ENCODE data around the gene APPL2.
"Not testable (repeated sequence)": the region's sequence is repeated elsewhere in the genome, so short reads cannot be mapped to it uniquely, and the experiment has no call there.

Gene APPL2

DNA sequence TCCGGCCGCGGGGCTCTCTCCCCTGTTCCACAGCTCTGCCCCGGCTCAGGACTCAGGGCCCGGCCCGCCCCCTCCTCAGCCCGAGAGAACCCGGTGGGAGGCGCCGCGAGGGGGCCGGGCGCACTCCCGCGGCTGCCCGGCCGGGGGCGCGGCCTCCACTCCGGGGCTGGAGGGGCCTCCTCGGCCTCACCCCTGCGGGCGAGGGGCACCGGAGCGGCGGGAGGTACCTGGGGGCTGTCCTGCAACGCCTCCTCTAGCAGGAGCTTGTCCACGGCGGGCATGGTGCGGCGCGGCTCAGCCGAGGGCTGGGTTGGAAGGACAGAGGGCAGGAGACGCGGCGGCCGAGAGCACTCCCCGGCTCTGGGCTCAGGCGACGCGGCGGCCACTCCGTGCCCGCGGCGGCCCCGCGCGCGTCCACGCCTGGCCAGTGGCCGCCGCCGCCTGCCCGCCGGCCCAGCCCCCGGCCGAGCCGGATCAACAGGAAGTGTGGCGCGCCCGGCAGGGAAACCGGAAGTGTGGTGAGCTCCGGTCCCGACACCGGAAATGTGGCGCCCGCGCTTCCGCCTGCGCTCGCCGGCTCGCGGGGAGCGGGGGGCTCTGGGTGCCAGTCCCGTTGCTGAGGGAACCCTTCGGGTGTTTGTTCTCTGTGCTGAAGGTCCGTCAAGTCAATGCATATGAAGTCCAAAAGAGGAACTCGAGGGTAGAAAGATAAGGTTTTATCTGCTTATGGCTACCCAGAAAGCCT, at the start of gene APPL2:
APPL2 (minus strand) TSS at position 443 of the 745 bp plus-strand sequence; CDS start at position 281, 162 bp downstream.
- DNase-seq: peak; percentile 76

GRCh38 chr12:105285378-105285777, 49.4 kb upstream of the APPL2 start:
- DNase-seq: no peak

- DNase-seq: no peak
Observed at GRCh38 chr12:105281694-105282049, 45.7 kb upstream of the APPL2 start.

- DNase-seq: no peak
Observed at GRCh38 chr12:105280966-105281693, 45.2 kb upstream of the APPL2 start.

DNA sequence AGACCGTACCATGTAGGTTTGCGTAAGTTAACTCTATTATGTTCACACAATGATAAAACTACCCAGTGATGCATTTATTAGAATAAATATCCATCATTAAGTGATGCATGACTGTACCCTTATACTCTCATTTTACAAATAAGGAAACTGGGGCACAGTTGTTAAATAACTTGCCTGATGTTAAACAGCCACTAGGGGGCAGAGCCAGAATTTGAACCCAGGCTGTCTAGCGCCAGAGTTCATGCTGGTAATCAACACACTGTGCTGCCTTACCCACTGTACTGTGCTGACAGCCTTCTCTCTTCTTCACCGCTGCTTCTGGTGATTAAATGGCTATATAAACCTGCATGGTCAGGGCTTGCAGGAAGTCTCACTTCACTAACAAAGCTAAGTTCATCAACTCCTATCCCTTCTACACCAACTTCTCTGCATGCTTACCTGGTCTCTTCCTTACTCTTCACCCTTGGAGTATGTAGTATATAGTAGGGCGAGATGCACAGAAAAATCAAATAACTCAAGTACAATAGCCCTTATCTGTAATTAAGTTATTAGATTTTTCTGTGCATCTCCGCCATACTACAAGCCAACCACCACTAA, 43.6 kb upstream of the APPL2 start:
- no peak for DNase-seq

DNA sequence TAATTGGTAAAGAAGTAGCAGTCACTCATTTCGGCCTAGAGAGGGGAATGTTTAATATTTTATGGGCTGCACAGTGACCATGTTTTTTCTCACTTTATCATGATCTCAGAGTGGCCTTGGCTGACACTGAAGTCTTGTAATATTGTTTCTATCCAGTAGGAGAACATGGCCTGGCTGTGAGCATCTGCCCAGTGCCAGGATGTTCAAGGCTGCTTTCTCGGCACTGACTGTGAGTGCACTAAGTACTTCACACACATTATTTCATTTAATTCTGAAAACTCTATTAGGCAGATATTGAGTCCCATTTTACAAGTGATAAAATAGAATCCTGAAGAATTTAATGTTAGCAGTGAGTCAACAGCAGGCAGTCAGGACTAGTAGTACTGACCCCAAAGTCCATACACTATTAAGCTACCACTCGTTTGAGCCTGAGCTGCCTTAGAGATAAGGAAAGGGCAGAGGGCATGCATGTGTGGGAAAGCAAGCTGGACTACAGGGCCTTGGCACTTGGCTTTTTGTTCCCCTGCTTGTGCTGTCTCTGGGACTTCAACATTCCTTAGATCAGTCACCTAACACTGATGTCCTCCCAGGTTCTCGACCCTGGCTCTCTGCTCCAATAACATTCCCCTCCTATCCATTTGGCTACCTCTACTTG, 42.2 kb upstream of the APPL2 start:
- DNase-seq: no peak

GRCh38 chr12:105275997-105276733, 40.2 kb upstream of the APPL2 start:
- DNase-seq: peak; percentile 16

DNA sequence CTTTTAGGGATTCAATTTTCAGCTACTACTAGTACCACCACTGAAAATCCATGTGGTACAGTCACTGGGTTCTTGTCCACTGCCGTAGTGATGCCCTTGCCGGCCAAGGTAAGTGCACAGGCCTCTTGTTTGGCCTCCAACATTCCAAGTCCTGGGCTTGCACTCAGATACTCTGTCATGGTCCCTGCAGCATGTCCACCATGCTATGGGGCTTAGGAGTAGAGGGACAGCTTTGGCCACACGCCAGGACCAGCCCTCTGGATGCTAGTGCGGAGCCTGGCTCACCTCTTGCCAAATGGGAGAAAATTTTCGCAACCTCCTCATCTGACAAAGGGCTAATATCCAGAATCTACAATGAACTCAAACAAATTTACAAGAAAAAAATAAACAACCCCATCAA, 38.6 kb upstream of the APPL2 start:
- DNase-seq: no peak

DNA sequence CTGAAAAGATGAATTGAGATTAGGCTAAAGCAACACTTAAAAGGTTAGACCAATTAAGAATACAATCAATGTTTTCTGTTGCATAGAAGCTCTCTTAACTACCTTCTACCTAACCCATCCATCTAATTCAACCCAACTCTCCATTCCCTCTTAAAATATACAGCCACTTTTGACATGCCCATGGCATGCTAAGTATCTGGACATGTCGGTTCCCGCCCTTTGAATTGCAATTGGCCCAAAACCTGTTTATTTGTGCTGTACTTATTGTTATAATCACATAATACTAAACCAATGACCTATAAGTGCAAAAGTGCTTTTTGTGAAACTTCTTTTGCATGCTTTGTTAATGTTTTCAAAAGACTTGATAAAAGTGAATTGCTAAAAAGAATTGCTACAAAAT, 37.6 kb upstream of the APPL2 start:
- peak; percentile 37 for DNase-seq

DNA sequence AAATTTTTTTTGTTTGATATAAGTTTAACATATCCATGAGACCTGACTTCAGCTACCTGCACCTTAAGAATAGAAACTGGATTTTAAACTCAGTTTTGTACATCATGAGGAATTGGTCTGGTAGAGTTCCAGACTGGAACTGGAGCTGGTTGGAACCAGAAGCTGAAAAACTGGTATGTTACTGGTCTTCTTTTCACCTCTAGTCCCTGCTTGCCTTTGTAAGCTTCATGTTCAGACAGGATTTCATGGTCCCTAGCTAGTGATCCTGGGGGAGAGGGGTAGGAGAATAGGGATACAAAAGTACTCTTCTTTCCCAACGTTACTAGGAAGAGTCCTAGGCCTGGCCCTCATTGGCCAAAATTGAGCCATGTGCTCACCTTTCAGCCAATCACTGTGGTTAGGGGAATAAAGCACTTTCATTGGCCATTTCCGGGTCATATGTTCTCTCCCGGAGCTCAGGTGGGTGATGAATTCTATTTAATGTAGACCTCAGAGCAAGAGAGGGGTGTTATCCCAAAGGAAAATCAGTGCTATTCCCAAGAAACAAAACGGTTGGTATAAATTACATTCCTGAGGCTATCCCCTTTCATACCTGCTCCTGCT, 36.9 kb upstream of the APPL2 start:
- DNase-seq: no peak

DNA sequence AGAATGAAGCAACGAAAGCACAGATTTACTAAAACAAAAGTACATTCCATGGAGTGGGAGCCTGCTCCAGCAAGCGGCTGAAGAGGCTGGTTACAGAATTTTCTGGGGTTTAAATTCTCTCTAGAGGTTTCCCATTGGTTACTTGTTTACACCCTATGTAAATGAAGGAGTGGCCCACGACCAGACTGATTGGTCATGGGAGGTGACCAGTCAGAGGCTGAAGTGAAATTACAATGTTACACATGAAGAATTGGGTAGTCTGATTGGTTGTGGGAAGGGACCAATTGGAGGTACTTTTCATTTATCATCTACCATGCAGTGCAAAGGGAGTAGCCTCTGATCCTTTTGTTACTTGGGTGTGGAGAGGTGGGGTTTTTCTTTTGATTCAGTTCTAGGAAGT, 36.2 kb upstream of the APPL2 start:
- DNase-seq: no peak

DNA sequence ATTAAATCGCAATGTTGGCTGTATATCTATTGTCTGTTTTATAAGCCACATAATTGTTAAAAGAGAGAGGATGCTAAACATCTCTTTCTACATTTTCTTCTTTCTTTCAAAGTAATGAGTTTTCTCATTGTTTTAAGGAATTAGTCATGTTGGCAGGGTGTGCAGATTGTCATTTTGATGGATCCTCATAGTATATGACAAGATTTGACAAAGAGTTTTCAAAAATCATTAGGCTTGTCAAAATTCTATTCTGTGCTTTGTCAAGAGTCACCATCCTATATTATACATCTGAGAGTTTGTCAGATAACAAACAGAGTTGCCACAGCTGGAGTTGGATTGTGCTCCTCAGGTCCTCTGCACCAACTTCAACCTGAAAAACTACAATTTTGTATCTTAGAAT, 35.4 kb upstream of the APPL2 start:
- DNase-seq: no peak

DNA sequence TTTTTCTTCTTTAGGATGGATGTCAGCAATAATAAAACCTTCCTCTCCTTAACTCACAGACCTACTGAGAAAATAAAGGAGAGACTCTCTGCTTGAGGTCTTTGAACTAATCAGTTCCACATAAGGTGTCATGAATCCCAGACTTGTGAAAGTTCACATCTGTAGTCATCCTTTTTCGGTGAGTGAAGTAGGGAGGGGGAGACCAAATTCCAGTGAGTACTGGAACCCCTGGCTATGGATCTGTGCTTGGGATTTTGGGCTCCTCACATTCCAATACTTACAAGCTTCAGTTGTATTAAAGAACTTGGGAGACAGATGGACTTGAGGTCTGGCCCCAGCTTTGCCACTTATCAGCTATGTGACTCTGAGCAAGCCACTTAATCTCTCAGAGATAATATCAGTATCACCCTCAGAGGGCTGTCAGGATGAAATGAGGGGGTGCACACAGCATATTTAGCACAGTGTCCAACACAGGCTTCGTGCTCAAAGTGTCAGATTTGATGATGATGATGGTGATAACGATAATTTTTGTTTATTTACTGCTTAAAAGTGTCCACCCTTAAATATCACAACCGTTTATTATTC, 34.8 kb upstream of the APPL2 start:
- no peak for DNase-seq

DNA sequence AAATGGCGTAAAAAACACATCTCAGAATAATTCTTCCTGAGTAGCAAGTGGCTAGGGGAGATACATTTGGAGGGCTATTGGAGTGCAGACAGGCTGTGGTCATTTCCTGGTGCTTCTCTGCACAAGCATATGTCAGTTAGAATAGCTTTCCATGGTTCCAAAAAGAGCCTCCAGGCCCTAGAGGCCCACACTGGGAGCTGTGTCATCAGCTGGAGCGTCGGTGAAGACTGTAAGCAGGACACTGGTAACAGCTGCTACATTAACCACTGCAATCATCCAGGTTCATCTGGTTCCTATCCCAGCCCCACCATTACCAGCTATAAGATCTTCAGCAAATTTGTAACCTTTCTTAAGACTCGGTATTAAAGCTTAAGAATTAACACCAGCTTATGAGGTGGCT, 31.7 kb upstream of the APPL2 start:
- DNase-seq: no peak

- DNase-seq: no peak
Observed at GRCh38 chr12:105264771-105265170, 28.8 kb upstream of the APPL2 start.

DNA sequence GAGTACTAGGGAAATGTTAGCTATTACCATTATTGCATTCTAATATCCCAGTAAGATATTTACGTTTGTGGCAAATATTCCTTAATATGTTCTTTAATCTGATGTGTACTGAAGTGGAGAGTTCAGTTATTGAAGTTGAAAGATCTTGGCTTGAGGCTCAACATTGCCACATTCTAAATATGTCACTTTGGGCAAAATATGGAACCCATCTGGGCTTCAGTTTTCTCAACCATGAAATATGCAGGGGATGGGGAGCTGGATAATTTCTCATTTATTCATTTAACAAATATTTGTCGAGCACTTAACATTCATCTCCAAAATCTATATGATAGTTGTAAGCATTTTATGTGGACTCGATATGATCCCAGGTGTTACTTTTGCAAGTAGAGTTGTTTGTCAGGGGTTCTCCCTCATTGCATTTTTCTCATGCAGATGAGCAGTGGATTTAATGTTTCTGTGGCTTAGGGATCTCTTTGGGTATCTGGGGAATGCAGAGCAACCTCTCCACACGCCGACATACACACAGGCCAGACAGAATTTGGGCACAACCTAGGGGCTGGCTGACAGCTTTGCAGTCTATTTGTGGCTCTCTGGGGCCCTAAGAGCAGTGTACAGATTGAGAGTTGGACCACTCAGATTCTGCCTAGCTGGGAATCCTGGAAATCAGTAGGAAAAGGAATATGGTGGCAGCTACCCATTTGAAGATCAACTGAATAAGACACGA, 26.6 kb upstream of the APPL2 start:
- no peak for DNase-seq

- no peak for DNase-seq
Observed at GRCh38 chr12:105261010-105261409, 25.0 kb upstream of the APPL2 start.

GRCh38 chr12:105259226-105259625, 23.3 kb upstream of the APPL2 start:
- DNase-seq: no peak

- DNase-seq: no peak
Observed at GRCh38 chr12:105257321-105257728, 21.4 kb upstream of the APPL2 start.

DNA sequence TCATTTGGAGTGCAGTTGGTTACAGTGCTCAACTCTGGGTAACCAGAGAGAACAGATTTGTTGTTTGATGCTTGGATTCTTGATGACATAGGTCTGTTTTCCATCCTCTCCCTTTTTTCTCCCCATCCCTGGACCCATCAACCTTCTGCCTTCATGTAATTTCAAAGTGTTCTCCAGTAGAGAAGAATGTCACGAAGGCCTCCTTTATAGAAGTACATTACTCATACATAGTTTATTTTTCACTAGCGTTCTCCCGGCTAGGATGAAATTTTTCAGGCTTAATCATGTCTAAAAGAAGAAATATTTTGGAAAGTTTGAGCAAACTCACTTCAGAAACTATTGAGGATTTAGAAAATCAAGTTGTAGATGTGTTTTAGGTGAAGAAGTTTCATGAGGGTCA, 20.9 kb upstream of the APPL2 start:
- no peak for DNase-seq

GRCh38 chr12:105256431-105256830, 20.5 kb upstream of the APPL2 start:
- DNase-seq: not testable (repeated sequence)

Measured in NCI-H1436 (cell line).